Measurements from ENCODE around the gene GLP1R. TPM values are rescaled to one million over a fixed set of nuclear protein-coding genes. Genes with fewer than 3 reads are reported as not detected.

The GLP1R gene
- total RNA-seq, 8 experiments from 2014 or later, result 0.05 to 0.71 (median 0.14) TPM; not detected in 3

DNA sequence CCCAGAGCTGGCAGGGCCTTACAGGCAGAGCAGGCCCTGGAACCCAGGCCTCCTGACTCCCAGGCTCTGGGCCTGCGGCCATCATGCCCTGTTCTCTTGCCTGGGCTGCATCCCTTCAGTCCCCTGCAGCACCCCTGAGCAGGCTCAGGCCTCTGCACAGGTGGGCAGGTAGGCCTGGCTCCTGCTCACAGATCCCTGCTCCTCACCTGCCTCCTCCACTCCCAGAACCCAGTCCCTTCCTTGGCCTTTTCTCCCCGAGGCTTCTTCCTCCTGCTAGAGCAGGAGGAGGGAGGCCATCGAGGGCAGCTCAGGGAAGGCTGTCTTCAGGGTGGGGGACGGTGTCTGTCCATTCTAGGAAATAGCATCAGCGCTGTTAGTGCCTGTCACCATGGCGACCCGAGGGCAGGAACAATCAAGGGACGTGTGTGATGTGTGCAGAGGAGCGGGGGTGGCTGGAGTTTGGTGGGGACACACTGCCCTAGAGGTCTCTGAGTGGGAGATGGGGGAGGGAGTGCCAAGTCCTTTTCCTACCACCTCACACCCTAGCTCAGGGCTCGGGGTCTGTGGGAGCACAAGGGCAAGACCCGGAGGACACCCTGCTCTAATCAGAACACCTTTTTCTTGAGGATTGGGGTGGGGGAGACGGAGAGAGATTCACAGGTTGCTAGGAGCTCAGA is 26.6 kb downstream of the GLP1R start:
- peak in 5 of 8 experiments; percentile 60 to 83 (median 69) for ATAC-seq (replicated peaks in 6 of 8)
- Histone ChIP-seq H3K4me1 (replicated peaks in 1 of 2) (peaks cover 18 to 27% of the 10 kb centered on the region in 2 donors), H3K27ac (no peak overlapping the region), H3K4me3 (no peak overlapping the region)
- WGBS, 10 experiments, result 0 to 61% (median 29%) methylated on average over 2 to 7 of the region's 12 CpGs; no CpG with 5 or more reads in 5 of the 10 experiments
- in situ Hi-C loops (cut with MboI; ENCODE audit: low pct_unique_long_range_greater_than_20kb in 2 of 9, low sequenced_read_pairs in 9 of 9, unreplicated experiment in 9 of 9), result no loop called here

DNA sequence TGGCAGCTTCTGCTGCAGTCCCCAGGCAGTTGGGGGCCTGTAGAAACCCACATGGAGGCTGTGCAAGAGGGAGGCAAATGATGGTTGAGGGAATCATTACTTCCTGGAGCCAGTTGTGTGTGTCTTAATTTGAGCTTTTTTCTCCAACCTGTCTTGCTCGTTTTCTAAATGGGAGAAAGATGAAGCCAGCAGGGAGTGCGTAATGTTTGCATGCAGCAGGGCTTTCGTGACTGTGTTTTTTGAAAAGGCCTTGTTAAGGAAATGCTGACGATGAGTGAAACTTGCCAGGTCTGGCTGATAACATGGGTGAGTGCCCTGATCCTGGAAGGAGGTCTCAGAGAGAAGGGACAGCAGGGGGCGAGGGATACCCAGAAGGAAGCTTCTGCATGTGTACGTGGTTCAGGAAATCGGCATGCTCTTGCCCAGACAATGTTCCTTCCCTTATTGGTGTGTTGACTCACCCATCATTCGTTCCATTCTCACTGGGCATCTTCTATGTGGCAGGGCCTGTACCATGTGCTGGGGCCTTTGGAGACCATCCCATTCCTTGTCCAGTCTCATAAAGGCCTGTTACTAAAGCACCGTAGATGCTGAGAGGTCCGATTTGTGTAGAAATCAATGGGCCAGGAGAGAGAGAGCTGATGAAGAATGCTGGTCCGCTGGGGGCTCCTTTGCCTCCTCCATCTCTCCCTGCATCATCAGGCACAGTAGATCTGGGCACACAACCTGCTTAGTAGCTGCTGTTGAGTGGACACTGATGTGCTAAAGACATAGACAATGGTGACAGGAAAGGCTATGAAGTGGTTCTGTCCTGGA is 27.4 kb downstream of the GLP1R start:
- peak in 5 of 8 experiments; percentile 52 to 71 (median 57) for ATAC-seq (replicated peaks in 6 of 8)
- Histone ChIP-seq H3K4me3 (no peak overlapping the region), H3K4me1 (replicated peaks in 1 of 2) (peaks cover 18 to 27% of the 10 kb centered on the region in 2 donors), H3K27ac (no peak overlapping the region)
- in situ Hi-C loops (cut with MboI; ENCODE audit: low pct_unique_long_range_greater_than_20kb in 2 of 9, low sequenced_read_pairs in 9 of 9, unreplicated experiment in 9 of 9), result no loop called here
- WGBS, 10 experiments, result 33 to 100% (median 80%) methylated on average over 1 to 8 of the region's 11 CpGs; no CpG with 5 or more reads in 1 of the 10 experiments

DNA sequence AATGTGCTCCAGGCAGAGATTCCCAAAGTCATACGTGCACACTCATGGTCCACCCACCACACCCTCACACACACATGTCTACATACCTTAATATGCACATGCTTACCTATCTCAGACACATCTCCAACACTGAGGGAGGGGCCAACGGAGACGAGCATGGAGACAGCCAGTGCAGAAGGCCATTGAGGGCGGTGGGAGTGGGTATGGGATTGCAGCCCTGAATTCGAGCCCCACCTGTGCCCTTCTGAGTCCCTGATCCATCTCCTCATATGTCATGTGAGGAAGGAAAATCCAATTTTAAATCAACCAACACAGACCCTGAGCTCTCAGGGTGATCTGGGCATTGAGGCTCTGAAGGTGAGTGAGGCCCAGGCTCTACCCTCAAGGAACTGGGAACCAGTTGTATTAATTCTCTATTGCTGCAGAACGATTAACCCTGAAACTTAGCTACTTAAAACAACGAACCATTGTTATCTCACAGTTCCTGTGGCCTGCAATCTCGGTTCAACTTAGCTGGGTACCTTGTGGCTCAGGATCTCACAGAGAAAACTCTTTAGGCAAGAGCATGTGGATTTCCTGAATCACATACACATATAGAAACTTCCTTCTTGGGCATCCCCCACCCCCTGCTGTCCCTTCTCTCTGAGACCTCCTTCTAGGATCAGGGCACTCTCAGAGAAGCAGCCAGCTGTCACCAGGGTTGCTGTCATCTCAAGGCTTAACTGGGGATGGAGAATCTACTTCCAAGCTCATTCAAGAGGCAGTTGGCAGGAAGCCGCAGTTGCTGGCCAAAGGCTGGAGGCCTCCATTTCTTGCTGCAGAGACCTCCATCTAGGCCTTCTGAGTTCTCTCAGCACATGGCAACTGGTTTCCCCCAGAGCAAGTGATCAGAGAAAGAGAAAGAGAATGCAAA is 28.3 kb downstream of the GLP1R start:
- in situ Hi-C loops (cut with MboI; ENCODE audit: low pct_unique_long_range_greater_than_20kb in 2 of 9, low sequenced_read_pairs in 9 of 9, unreplicated experiment in 9 of 9), result no loop called here
- Histone ChIP-seq H3K4me3 (no peak overlapping the region), H3K4me1 (replicated peaks in 1 of 2) (peaks cover 18 to 27% of the 10 kb centered on the region in 2 donors), H3K27ac (no peak overlapping the region)
- 9 to 100% (median 84%) methylated on average over 1 to 8 of the region's 9 CpGs; no CpG with 5 or more reads in 3 of the 10 experiments for WGBS, 10 experiments
- no peak for ATAC-seq (replicated peaks in 6 of 8)

DNA sequence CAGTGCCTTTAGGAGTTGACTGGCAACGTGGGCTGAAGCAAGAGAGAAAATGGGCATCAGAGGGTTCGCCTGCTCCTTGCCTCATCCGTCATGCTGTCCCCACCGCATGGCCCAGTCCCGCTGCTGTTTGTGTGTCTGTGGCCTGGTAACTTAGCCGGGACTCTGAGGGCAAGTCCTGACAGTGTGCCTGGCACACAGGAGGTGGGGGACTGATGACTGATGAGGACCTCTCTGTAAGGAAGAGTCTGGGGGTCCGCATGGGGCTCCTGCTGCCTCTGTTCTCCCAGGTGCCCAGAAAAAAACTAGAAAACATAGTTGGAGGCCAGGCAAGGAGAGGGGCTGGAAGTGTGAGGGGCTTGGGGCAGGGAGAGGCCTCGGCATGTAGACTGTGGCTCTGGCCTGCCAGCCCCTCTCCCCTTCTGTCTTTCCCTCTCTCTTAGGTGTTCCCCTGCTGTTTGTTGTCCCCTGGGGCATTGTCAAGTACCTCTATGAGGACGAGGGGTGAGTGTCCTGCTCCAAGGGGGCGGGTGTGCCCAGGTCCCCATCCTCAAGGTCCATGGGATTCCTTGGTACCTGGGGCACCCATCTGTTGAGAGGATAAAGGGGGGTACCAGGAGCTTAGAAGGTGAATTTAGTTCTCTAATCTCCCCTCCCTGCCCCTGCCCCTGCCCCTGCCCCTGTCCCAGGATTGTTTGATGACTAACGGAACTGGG is 29.5 kb downstream of the GLP1R start:
- Histone ChIP-seq H3K27ac (no peak overlapping the region), H3K4me1 (replicated peaks in 1 of 2) (peaks cover 18 to 27% of the 10 kb centered on the region in 2 donors), H3K4me3 (no peak overlapping the region)
- no peak for ATAC-seq (replicated peaks in 6 of 8)
- in situ Hi-C loops (cut with MboI; ENCODE audit: low pct_unique_long_range_greater_than_20kb in 2 of 9, low sequenced_read_pairs in 9 of 9, unreplicated experiment in 9 of 9), result no loop called here
- WGBS, 10 experiments, result 50 to 95% (median 78%) methylated on average over 1 to 6 of the region's 11 CpGs; no CpG with 5 or more reads in 4 of the 10 experiments

DNA sequence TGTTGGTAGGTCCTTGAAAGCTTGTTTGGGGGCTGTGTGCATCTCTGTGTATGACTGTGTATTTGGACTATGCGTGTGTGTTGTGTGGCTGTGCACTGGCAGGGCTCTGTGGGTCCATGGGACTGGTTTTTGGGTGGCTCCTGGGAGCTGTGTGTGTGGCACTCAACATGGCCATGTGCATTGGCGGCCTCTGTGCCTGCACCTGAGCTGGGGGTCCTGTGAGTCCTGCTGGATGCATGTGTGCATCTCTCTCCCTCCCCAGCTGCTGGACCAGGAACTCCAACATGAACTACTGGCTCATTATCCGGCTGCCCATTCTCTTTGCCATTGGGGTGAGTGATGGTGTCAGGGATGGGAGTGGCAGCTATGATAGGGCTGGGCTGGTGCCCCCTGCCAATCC is 30.1 kb downstream of the GLP1R start:
- no peak for ATAC-seq (replicated peaks in 6 of 8)
- Histone ChIP-seq H3K27ac (no peak overlapping the region), H3K4me3 (no peak overlapping the region), H3K4me1 (replicated peaks in 1 of 2) (peaks cover 18 to 31% of the 10 kb centered on the region in 2 donors)
- WGBS, 10 experiments, result 80% methylated on average over 1 of the region's 3 CpGs; no CpG with 5 or more reads in 9 of the 10 experiments
- in situ Hi-C loops (cut with MboI; ENCODE audit: low pct_unique_long_range_greater_than_20kb in 2 of 9, low sequenced_read_pairs in 9 of 9, unreplicated experiment in 9 of 9), result no loop called here

DNA sequence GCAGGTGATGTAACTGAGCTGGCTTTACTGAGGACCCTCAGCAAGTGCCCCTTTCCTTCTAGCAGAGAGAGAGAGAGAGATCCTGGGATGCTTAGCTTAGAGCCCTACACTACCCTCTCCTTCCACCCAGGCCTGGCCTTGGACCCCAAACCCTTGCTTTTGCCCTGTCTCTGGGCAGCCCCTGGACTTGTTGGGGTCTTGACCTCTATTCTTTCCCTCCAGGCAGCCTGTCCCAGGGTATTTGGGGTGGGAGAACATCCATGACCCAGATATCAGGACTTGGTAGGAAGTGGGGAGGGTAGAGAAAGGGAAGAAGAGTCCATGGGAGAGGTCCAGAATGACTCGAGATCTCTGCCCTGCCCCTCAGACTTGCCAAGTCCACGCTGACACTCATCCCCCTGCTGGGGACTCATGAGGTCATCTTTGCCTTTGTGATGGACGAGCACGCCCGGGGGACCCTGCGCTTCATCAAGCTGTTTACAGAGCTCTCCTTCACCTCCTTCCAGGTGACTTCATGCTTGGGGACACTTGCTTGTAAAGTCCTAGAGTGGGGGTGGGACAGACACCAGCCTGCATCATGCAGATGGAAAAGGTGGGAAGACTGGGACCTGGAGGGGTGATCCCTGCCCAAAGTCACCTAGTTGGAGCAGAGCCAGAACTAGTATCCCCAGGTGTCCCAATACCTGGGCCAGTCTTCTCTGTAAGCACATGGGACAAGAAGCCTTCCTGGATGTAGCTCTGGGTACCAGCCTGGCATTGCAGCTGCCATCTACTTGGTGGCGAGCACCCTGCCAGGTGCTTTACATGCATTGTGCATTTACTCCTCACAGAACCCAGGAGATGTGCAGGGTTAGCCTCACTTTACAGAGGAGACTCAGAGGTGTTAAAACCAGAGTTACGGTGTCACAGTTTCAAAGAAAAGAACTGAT is 30.9 kb downstream of the GLP1R start:
- Histone ChIP-seq H3K4me3 (no peak overlapping the region), H3K4me1 (replicated peaks in 1 of 2) (peaks cover 18 to 30% of the 10 kb centered on the region in 2 donors), H3K27ac (no peak overlapping the region)
- ATAC-seq (replicated peaks in 6 of 8), result peak in 4 of 8 experiments; percentile 18 to 56 (median 36)
- in situ Hi-C loops (cut with MboI; ENCODE audit: low pct_unique_long_range_greater_than_20kb in 2 of 9, low sequenced_read_pairs in 9 of 9, unreplicated experiment in 9 of 9), result no loop called here
- 33 to 100% (median 67%) methylated on average over 1 to 5 of the region's 8 CpGs; no CpG with 5 or more reads in 4 of the 10 experiments for WGBS, 10 experiments

DNA sequence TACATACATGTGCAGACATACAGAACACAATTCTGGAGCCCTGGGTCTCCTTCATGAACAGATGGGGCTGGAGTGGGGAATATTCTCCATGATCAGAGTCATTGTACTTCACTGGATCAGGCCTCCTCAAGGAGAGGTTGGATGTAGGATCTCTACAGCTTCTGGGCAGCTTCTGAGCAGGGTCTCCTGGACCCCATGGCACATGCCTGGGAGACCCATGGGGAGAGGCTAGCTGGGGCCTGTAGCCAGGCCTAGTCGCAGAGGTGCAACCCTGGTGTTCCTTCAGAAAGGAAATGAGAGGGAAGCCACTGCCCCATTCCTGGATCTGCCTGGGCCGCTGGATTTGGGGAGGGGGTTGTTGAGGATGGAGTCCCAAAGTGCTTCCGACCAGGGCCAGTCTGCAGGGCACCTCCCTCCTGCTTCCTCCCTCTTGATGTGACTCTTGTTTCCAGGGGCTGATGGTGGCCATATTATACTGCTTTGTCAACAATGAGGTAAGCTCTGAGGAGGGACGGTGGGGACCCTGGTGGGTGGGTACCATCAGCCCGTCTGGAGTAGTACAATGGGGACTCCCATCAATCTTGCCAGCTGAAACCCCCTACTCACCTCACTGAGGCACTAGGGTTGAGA is 31.8 kb downstream of the GLP1R start:
- WGBS, 10 experiments, result 29 to 60% (median 40%) methylated on average over 1 to 2 of the region's 5 CpGs; no CpG with 5 or more reads in 6 of the 10 experiments
- H3K4me1 ChIP-seq (replicated peaks in 1 of 2), result peaks cover 18 to 24% of the 10 kb centered on the region in 2 donors
- no peak overlapping the region for H3K27ac ChIP-seq
- no peak overlapping the region for H3K4me3 ChIP-seq
- in situ Hi-C loops (cut with MboI; ENCODE audit: low pct_unique_long_range_greater_than_20kb in 2 of 9, low sequenced_read_pairs in 9 of 9, unreplicated experiment in 9 of 9), result no loop called here
- no peak for ATAC-seq (replicated peaks in 6 of 8)

DNA sequence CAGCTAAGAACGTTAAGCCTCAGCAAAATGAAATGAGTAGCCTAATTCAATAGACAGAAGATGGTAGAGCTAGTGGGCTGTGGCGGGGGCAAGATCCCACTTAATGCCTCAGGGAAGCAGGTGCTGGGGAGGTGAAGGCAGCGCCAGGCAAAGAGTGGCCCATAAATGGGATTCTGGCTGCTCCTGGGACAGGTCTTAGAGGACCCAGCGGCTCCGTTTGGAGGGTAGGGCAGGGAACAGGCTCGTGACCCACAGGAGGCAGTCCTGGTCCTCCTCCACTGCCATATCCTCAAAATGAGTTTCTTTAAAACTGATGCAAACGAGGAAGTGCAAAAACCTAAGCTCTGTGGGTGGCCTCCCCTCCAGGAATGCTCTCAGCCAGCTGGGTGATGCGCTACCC is 33.7 kb downstream of the GLP1R start:
- 0 to 93% (median 76%) methylated on average over 2 to 6 of the region's 8 CpGs; no CpG with 5 or more reads in 2 of the 10 experiments for WGBS, 10 experiments
- in situ Hi-C loops (cut with MboI; ENCODE audit: low pct_unique_long_range_greater_than_20kb in 2 of 9, low sequenced_read_pairs in 9 of 9, unreplicated experiment in 9 of 9), result no loop called here
- H3K4me3 ChIP-seq, result no peak overlapping the region

DNA sequence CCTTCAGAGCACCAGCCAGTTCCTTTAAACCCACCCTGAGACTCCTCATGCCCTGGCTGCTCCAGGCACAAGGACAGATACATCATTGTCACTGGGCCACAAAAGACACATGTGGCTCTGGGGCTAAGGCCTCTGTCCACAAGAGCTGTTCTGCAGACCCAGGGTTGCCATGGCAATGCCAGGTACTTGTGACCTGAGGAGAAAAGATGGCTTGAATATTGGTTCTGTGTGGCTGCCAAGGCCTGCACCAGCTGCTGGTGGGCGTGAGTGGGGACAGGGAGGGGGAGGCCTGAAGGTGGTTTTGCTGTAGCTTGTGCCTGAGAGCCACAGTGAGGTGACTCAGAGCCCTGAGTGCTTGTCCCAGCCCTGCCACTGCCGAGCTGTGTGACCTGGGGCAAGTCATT is 34.7 kb downstream of the GLP1R start:
- 20 to 80% (median 60%) methylated on average over 1 of the region's 2 CpGs; no CpG with 5 or more reads in 7 of the 10 experiments for WGBS, 10 experiments
- H3K27ac ChIP-seq, result no peak overlapping the region
- no peak overlapping the region for H3K4me3 ChIP-seq
- in situ Hi-C loops (cut with MboI; ENCODE audit: low pct_unique_long_range_greater_than_20kb in 2 of 9, low sequenced_read_pairs in 9 of 9, unreplicated experiment in 9 of 9), result no loop called here
- peak in 3 of 8 experiments; percentile 11 to 40 (median 13) for ATAC-seq (replicated peaks in 6 of 8)
- peaks cover 23 to 27% of the 10 kb centered on the region in 2 donors for H3K4me1 ChIP-seq (replicated peaks in 1 of 2)

More for the DNA sequence above, 33.7 kb downstream of the GLP1R start:
- no peak for ATAC-seq (replicated peaks in 6 of 8)
- peaks cover 23 to 27% of the 10 kb centered on the region in 2 donors for H3K4me1 ChIP-seq (replicated peaks in 1 of 2)
- H3K27ac ChIP-seq, result no peak overlapping the region

DNA sequence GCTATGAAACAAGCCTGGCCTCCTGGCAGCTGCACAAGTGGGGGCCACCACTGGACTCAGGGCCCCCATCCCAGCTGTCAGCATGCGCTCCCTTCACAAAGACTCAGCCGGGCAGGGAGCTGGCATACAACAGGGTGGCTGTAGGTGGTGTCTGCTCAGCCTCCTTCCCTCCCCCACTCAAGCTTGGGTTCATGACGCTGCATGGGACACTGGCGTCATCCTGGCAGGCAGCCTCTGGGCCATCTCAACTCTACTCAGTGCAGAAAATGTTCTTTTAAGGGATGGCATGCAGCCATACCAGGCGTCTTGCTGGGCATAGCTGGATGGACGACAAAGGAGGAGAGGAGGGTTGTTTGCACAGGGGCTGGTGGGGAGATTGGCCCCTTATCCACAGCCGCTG is 35.9 kb downstream of the GLP1R start:
- no peak overlapping the region for H3K4me3 ChIP-seq
- H3K4me1 ChIP-seq (replicated peaks in 1 of 2), result peaks cover 23 to 31% of the 10 kb centered on the region in 2 donors
- in situ Hi-C loops (cut with MboI; ENCODE audit: low pct_unique_long_range_greater_than_20kb in 2 of 9, low sequenced_read_pairs in 9 of 9, unreplicated experiment in 9 of 9), result no loop called here
- ATAC-seq (replicated peaks in 6 of 8), result peak in 1 of 8 experiments; percentile 3
- H3K27ac ChIP-seq, result peak overlapping the region in 1 of 2 donors; percentile 12
- 80 to 100% (median 80%) methylated on average over 2 of the region's 7 CpGs; no CpG with 5 or more reads in 7 of the 10 experiments for WGBS, 10 experiments

Measured in motor neuron (in vitro differentiated cells).